Measurements from ENCODE around the gene CA10.

The CA10 gene

DNA sequence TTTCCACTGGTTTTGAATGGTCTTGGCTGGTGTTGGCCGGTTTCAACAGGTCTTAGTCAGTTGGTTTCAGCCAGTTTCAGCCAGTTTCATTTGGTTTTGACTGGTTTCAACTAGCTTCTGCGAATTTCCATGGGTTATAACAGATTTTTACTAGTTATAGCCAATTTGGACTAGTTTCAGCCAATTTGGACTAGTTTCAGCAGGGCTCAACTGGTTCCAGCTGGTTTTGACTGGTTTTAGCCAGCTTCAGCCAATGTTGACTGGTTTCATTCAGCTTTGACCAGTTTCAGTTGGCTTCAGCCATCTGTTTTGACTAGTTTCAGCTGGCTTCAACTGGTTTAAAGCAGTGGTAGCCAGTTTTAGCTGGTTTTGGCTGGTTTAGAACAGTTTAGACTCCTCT lies 465.6 kb downstream of the CA10 start:
- TF ChIP-seq, protein P1, sequence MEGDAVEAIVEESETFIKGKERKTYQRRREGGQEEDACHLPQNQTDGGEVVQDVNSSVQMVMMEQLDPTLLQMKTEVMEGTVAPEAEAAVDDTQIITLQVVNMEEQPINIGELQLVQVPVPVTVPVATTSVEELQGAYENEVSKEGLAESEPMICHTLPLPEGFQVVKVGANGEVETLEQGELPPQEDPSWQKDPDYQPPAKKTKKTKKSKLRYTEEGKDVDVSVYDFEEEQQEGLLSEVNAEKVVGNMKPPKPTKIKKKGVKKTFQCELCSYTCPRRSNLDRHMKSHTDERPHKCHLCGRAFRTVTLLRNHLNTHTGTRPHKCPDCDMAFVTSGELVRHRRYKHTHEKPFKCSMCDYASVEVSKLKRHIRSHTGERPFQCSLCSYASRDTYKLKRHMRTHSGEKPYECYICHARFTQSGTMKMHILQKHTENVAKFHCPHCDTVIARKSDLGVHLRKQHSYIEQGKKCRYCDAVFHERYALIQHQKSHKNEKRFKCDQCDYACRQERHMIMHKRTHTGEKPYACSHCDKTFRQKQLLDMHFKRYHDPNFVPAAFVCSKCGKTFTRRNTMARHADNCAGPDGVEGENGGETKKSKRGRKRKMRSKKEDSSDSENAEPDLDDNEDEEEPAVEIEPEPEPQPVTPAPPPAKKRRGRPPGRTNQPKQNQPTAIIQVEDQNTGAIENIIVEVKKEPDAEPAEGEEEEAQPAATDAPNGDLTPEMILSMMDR (IDR thresholded peaks at IDR 0.05; ENCODE audit: borderline replicate concordance, control extremely low read depth, extremely low read depth, insufficient read depth, missing control alignments): no peak
- in situ Hi-C loops (cut with MboI; ENCODE audit: low sequenced_read_pairs, unreplicated experiment): no loop called here
- DNase-seq (ENCODE audit: low spot score): no peak

DNA sequence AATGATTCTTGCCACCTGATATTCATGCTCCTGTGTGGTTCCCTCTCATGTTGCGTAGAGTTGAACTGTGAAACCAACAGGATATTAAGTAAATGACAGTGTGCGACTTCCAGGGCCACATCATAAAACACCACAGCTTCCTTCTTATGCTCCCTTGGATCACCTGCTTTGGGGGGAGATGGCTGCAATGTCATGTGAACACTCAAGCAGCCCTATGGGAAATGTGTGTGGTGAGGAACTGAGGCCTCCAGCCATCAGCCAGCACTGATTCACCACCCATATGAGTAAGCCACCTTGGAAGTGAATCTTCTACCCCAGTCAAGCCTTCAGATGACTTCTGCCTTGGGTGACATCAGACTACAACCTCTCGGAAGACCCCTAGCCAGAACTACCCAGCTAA lies 470.6 kb downstream of the CA10 start:
- TF ChIP-seq, protein P1 (IDR thresholded peaks at IDR 0.05; ENCODE audit: borderline replicate concordance, control extremely low read depth, extremely low read depth, insufficient read depth, missing control alignments): no peak
- DNase-seq (ENCODE audit: low spot score): no peak
- in situ Hi-C loops (cut with MboI; ENCODE audit: low sequenced_read_pairs, unreplicated experiment): no loop called here

DNA sequence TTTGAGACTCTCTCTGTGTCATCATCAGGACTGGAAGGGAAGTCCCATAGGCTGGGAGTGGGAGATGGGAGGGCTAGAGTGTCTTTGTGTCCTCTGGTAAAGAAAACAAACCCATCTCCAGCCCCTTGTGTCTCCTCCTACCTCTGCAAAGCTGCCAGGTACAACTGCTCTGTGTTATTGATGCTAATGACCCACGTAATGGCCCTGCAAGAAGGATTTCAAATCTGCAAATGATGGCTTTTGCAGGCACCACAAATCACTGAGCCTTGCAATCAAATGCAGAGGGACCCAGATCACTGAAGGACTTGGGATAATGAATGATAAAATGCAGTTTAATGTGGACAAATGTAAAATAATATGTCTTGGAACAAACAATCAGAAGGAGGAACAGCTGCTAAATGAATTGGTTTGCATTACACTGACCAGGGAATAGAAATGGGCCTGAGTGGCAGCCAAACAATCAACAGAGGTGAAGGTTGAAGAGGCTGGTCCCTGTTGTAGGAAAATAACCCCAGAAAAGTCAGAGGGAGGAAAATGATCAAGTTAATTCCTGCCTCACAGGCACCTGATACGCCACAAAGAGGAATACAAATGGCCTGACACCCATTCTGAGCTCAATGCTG lies 473.1 kb downstream of the CA10 start:
- DNase-seq (ENCODE audit: low spot score): no peak
- TF ChIP-seq, protein P1 (IDR thresholded peaks at IDR 0.05; ENCODE audit: borderline replicate concordance, control extremely low read depth, extremely low read depth, insufficient read depth, missing control alignments): no peak
- in situ Hi-C loops (cut with MboI; ENCODE audit: low sequenced_read_pairs, unreplicated experiment): no loop called here

DNA sequence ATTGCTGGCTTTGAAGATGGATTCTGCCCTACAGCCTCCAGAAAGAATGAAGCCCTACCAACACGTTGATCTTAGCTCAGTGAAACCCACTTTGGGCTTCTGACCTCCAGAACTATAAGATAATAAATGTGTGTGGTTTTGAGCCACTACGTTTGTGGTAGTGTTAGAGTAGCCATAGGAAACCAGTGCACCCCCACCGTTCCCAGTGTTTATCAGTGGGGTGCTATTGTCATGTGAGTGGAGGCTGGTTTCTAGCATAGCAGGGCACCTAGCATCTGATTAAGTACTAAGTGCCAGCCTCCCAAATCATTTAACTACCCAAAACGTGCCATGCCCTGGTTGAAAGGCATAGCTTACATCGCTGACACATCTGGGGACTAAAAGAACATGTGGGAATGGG lies 474.3 kb downstream of the CA10 start:
- DNase-seq (ENCODE audit: low spot score): no peak
- TF ChIP-seq, protein P1 (IDR thresholded peaks at IDR 0.05; ENCODE audit: borderline replicate concordance, control extremely low read depth, extremely low read depth, insufficient read depth, missing control alignments): no peak
- in situ Hi-C loops (cut with MboI; ENCODE audit: low sequenced_read_pairs, unreplicated experiment): no loop called here

DNA sequence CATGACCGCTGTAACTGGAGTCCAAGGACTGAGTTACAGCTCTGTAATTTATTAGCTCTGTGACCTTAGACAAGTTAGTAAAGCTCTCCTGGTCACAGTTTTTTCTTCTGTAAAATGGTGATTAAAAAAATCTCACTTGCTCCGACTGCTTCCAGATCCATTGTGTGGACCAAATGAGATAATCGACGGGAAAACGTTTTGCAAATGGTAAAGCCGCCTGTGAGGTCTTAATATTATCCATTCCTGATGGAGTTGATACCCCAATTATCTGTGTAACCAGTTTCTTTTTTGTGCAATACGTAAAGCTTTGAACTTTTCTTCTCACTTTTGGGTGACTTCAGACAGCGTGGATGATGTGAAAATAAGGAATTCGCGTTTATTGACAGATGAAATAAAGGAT lies 475.2 kb downstream of the CA10 start:
- TF ChIP-seq, protein P1 (IDR thresholded peaks at IDR 0.05; ENCODE audit: borderline replicate concordance, control extremely low read depth, extremely low read depth, insufficient read depth, missing control alignments): no peak
- in situ Hi-C loops (cut with MboI; ENCODE audit: low sequenced_read_pairs, unreplicated experiment): no loop called here
- DNase-seq (ENCODE audit: low spot score): no peak

DNA sequence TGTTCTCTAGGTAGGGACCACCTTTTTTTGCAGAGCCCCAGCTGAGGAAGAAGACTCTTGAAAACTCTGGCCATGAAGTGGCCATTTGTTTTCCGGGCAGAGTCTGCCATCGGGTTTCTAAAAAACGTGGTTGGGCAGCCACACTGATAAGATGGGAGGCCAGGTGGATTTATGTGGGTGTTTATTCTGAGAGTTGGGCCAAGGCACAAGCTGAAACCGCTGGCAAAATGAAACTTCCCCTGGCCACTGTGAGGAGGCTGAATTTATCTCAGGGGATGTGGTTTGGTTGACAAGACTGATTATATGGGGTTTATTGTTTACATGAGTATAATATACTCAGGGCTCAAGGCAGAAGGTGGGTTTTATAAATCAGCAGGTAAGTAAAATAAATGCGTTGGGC lies 476.4 kb downstream of the CA10 start:
- TF ChIP-seq, protein P1 (IDR thresholded peaks at IDR 0.05; ENCODE audit: borderline replicate concordance, control extremely low read depth, extremely low read depth, insufficient read depth, missing control alignments): no peak
- in situ Hi-C loops (cut with MboI; ENCODE audit: low sequenced_read_pairs, unreplicated experiment): no loop called here
- no peak for DNase-seq (ENCODE audit: low spot score)
